Lower leg skin (tissue), 3 donors: ENCODE measurements around the gene ENOX1.

ENCODE experiments used
- CTCF ChIP-seq, 3 donors: fragments of 450-650 bp; IDR thresholded peaks; one replicate each; pipeline ENCODE4 v1.5.1; 2016; ENCODE audit warnings: antibody characterized with exemption in 3 of 3, mild to moderate bottlenecking in 3 of 3, moderate library complexity in 2 of 3
- POLR2A ChIP-seq, 2 donors: fragments of 450-650 bp; IDR thresholded peaks; one replicate each; pipeline ENCODE4 v1.6.1; 2016 to 2017; ENCODE audit warnings: antibody characterized with exemption in 2 of 2, mild to moderate bottlenecking in 1 of 2, moderate library complexity in 1 of 2

DNA sequence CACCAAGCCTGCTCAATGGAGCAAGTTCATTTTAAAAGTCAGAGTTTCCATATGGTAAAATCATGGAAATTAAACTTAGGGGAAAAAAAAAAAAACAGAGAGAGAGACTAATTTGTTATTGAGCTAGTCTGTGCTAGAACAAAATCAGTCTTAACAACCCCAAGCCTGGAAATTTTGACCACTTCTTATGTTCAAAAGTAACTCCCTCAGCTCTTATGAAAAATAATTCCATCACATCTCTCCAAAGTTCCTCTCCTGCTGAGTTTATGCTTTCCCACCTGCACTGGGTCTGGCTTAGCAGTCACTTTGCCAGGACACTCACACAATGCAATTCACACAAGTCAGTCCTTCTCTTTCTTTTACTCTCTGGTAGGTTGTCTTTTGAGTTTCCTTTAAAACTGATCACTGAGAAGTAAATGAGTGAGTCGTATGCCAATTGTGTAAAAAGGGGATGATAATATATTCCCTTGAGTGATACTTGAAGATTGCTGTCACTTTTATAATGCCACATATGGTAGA, 92.6 kb downstream of the ENOX1 start:
- TF ChIP-seq CTCF (IDR thresholded peaks at IDR 0.05): no peak
- TF ChIP-seq POLR2A (IDR thresholded peaks at IDR 0.05): no peak
